ENCODE results near the gene NFAM1. TPM values are rescaled to one million over a fixed set of nuclear protein-coding genes. Genes with fewer than 3 reads are reported as not detected.
A peak's percentile ranks its signal among the peaks of the same experiment; 100 is the strongest.

The NFAM1 gene
- total RNA-seq, 3 donors from 2014 or later (not counting 1 experiment from before 2014, with no cell fraction given) = 2.4 to 7.8 (median 3.6) TPM

- DNase-seq = no peak
- intact Hi-C loops (cut with micrococcal nuclease) = no loop called here
- Histone ChIP-seq H3K4me1 (ENCODE audit: control insufficient read depth, insufficient read depth, low read length) (peaks cover 33% of the 10 kb centered on the region), H3K36me3 (ENCODE audit: control insufficient read depth, insufficient read depth, low read length) (no peaks in the 10 kb centered on the region), H3K27me3 (ENCODE audit: control insufficient read depth, insufficient read depth, low read length) (peaks cover 5% of the 10 kb centered on the region), H3K9me3 (ENCODE audit: control insufficient read depth, insufficient read depth, low read length) (no peaks in the 10 kb centered on the region), H3K4me3 (ENCODE audit: low read length) (no peak overlapping the region), H3K27ac (ENCODE audit: low read length) (no peak overlapping the region)
- TF ChIP-seq, protein P1, sequence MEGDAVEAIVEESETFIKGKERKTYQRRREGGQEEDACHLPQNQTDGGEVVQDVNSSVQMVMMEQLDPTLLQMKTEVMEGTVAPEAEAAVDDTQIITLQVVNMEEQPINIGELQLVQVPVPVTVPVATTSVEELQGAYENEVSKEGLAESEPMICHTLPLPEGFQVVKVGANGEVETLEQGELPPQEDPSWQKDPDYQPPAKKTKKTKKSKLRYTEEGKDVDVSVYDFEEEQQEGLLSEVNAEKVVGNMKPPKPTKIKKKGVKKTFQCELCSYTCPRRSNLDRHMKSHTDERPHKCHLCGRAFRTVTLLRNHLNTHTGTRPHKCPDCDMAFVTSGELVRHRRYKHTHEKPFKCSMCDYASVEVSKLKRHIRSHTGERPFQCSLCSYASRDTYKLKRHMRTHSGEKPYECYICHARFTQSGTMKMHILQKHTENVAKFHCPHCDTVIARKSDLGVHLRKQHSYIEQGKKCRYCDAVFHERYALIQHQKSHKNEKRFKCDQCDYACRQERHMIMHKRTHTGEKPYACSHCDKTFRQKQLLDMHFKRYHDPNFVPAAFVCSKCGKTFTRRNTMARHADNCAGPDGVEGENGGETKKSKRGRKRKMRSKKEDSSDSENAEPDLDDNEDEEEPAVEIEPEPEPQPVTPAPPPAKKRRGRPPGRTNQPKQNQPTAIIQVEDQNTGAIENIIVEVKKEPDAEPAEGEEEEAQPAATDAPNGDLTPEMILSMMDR (IDR thresholded peaks at IDR 0.05) = no peak
- ATAC-seq = no peak
- Mint-ChIP-seq H3K4me1 (peaks cover 0 to 12% of the 10 kb centered on the region in 2 donors), H3K9me3 (no peaks in the 10 kb centered on the region), H3K27me3 (ENCODE audit: low read depth in 2 of 2) (peaks cover 2 to 14% of the 10 kb centered on the region in 2 donors), H3K4me3 (no peak overlapping the region), H3K27ac (no peak overlapping the region), H3K36me3 (no peaks in the 10 kb centered on the region)
- WGBS (ENCODE audit: insufficient coverage) = 37% methylated on average over 11 of the region's 12 CpGs
These were observed 6.1 kb upstream of the NFAM1 start for GRCh38 chr22:42438293-42438650.

- TF ChIP-seq, protein P1 (IDR thresholded peaks at IDR 0.05) = peak; percentile 93
- DNase-seq (peak; percentile 76 to 92), ATAC-seq (peak; percentile 94 to 98 (median 97))
- H3K4me1 ChIP-seq (ENCODE audit: control insufficient read depth, insufficient read depth, low read length) = peaks cover 33% of the 10 kb centered on the region
- 1% methylated on average over 33 of the region's 33 CpGs for WGBS (ENCODE audit: insufficient coverage)
- Mint-ChIP-seq H3K4me1 (peaks cover 0 to 12% of the 10 kb centered on the region in 2 donors), H3K4me3 (peak overlapping the region; percentile 59), H3K27me3 (ENCODE audit: low read depth in 2 of 2) (peaks cover 7 to 14% of the 10 kb centered on the region in 2 donors), H3K36me3 (no peaks in the 10 kb centered on the region), H3K27ac (peak overlapping the region in 1 of 2 donors; percentile 65), H3K9me3 (no peaks in the 10 kb centered on the region)
- no peaks in the 10 kb centered on the region for H3K36me3 ChIP-seq (ENCODE audit: control insufficient read depth, insufficient read depth, low read length)
- H3K27ac ChIP-seq (ENCODE audit: low read length) = no peak overlapping the region
- H3K9me3 ChIP-seq (ENCODE audit: control insufficient read depth, insufficient read depth, low read length) = no peaks in the 10 kb centered on the region
- intact Hi-C loops (cut with micrococcal nuclease) = loop anchor here (1.0 kb wide), 2 partner anchors 268 to 471 kb away; no protein-coding TSS in a partner anchor
- H3K4me3 ChIP-seq (ENCODE audit: low read length) = peak overlapping the region; percentile 37
- peaks cover 5% of the 10 kb centered on the region for H3K27me3 ChIP-seq (ENCODE audit: control insufficient read depth, insufficient read depth, low read length)
These were observed 5.5 kb upstream of the NFAM1 start for GRCh38 chr22:42437488-42438292.

DNA sequence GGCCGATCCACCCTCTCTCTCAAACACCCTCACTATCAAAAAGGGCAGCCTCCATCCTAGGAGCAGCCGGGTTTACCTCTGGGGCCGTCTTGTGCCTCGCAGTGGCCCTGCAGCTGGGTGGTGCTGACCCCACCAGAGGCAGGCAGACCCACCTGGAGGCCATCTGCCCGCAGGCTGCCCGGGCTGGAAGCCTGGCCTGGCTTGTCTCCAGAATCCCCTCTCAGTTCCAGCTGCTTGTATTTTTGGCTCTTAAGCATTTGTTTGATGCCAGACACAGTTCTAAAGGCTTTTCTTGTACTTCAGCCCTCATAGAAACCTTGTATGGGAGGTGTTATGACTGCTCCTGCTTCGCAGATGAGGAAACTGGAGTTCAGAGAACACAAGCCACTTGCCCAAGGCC lies 4.2 kb upstream of the NFAM1 start:
- H3K9me3 Mint-ChIP-seq = no peaks in the 10 kb centered on the region
- DNase-seq (no peak), ATAC-seq (no peak)
- H3K27ac Mint-ChIP-seq = no peak overlapping the region
- no peak overlapping the region for H3K4me3 Mint-ChIP-seq
- Histone ChIP-seq H3K27ac (ENCODE audit: low read length) (no peak overlapping the region), H3K4me3 (ENCODE audit: low read length) (no peak overlapping the region), H3K9me3 (ENCODE audit: control insufficient read depth, insufficient read depth, low read length) (no peaks in the 10 kb centered on the region), H3K27me3 (ENCODE audit: control insufficient read depth, insufficient read depth, low read length) (peaks cover 5% of the 10 kb centered on the region), H3K4me1 (ENCODE audit: control insufficient read depth, insufficient read depth, low read length) (peaks cover 33% of the 10 kb centered on the region), H3K36me3 (ENCODE audit: control insufficient read depth, insufficient read depth, low read length) (no peaks in the 10 kb centered on the region)
- peaks cover 7 to 20% of the 10 kb centered on the region in 2 donors for H3K27me3 Mint-ChIP-seq (ENCODE audit: low read depth in 2 of 2)
- 54% methylated on average over 7 of the region's 7 CpGs for WGBS (ENCODE audit: insufficient coverage)
- no peaks in the 10 kb centered on the region for H3K36me3 Mint-ChIP-seq
- TF ChIP-seq, protein P1 (IDR thresholded peaks at IDR 0.05) = no peak
- H3K4me1 Mint-ChIP-seq = peaks cover 0 to 12% of the 10 kb centered on the region in 2 donors
- intact Hi-C loops (cut with micrococcal nuclease) = no loop called here
